MM.1S (cell line): Measurements from ENCODE around the gene LRRD1.

ENCODE experiments used
- DNase-seq: peaks from one replicate; pipeline ENCODE4 v3.0.0-alpha.2; 2015
- H2AFZ ChIP-seq: fragments of 300-600 bp; sonication (generic); 2 replicates; pipeline ENCODE4 v1.6.0; 2016; ENCODE audit warnings: antibody characterized with exemption, low read length
- H3F3A ChIP-seq: fragments of 300-600 bp; sonication (generic); 2 replicates; pipeline ENCODE4 v1.6.1; 2016; ENCODE audit warnings: mild to moderate bottlenecking, antibody characterized with exemption, low read length, moderate library complexity, mixed read lengths; ENCODE audit not compliant: insufficient read depth
- H3K27ac ChIP-seq: fragments of 300-600 bp; sonication (generic); 2 replicates; pipeline ENCODE4 v1.5.1; 2016; ENCODE audit warnings: mild to moderate bottlenecking, low read length
- H3K27me3 ChIP-seq: fragments of 300-600 bp; sonication (generic); replicated peaks from 2 replicates; pipeline ENCODE4 v1.6.0; 2016; ENCODE audit warnings: low read length; ENCODE audit not compliant: insufficient read depth
- H3K36me3 ChIP-seq: fragments of 300-600 bp; sonication (generic); replicated peaks from 2 replicates; pipeline ENCODE4 v1.6.1; 2016; ENCODE audit warnings: mild to moderate bottlenecking, low read length, mixed read lengths; ENCODE audit not compliant: insufficient read depth
- H3K4me1 ChIP-seq: fragments of 300-600 bp; sonication (generic); 2 replicates; pipeline ENCODE4 v1.6.1; 2016; ENCODE audit warnings: low read length, mixed read lengths
- H3K4me2 ChIP-seq: fragments of 300-600 bp; sonication (generic); 2 replicates; pipeline ENCODE4 v1.6.0; 2016; ENCODE audit warnings: low read depth, low read length
- H3K4me3 ChIP-seq: fragments of 300-600 bp; sonication (generic); 2 replicates; pipeline ENCODE4 v1.5.1; 2016; ENCODE audit warnings: low read length, mixed read lengths
- H3K79me2 ChIP-seq: fragments of 300-600 bp; sonication (generic); 2 replicates; pipeline ENCODE4 v1.6.1; 2016; ENCODE audit warnings: mixed run types, low read length, mixed read lengths
- H3K9ac ChIP-seq: fragments of 300-600 bp; sonication (generic); 2 replicates; pipeline ENCODE4 v1.6.1; 2016; ENCODE audit warnings: low read length, mixed read lengths
- H3K9me2 ChIP-seq: fragments of 300-600 bp; sonication (generic); replicated peaks from 2 replicates; pipeline ENCODE4 v1.6.1; 2016; ENCODE audit warnings: mild to moderate bottlenecking, low read length, mixed read lengths; ENCODE audit not compliant: insufficient read depth
- H3K9me3 ChIP-seq: fragments of 300-600 bp; sonication (generic); replicated peaks from 2 replicates; pipeline ENCODE4 v1.6.1; 2016; ENCODE audit warnings: mild to moderate bottlenecking, low read length, mixed read lengths; ENCODE audit not compliant: insufficient read depth
- H4K20me1 ChIP-seq: fragments of 300-600 bp; sonication (generic); 2 replicates; pipeline ENCODE4 v1.6.1; 2016; ENCODE audit warnings: mild to moderate bottlenecking, low read length, moderate library complexity, mixed read lengths; ENCODE audit not compliant: insufficient read depth
- CTCF ChIP-seq: fragments of 300-600 bp; sonication (generic); IDR thresholded peaks from 2 replicates; pipeline ENCODE4 v1.5.1; 2016; ENCODE audit warnings: antibody characterized with exemption, low read length, mixed read lengths
- EZH2 ChIP-seq: fragments of 300-600 bp; sonication (generic); optimal IDR thresholded peaks from 2 replicates; pipeline ENCODE3; 2017; ENCODE audit warnings: low read depth, mild to moderate bottlenecking, antibody characterized with exemption, low read length, mixed read lengths
- EZH2phosphoT487 ChIP-seq: fragments of 300-600 bp; sonication (generic); IDR thresholded peaks from 2 replicates; pipeline ENCODE4 v1.6.1; 2018; ENCODE audit warnings: antibody characterized with exemption, low read length

The LRRD1 gene

GRCh38 chr7:92156990-92157389 lies 22.0 kb downstream of the LRRD1 start:
- H3K27ac ChIP-seq, result no peak overlapping the region
- H3F3A ChIP-seq, result no peaks in the 10 kb centered on the region
- no peak for DNase-seq
- H3K9me3 ChIP-seq, result no peaks in the 10 kb centered on the region
- H3K27me3 ChIP-seq, result no peaks in the 10 kb centered on the region
- H3K4me1 ChIP-seq, result peaks cover 3% of the 10 kb centered on the region
- H3K9me2 ChIP-seq, result no peaks in the 10 kb centered on the region
- no peak overlapping the region for H2AFZ ChIP-seq
- H3K4me2 ChIP-seq, result no peak overlapping the region
- TF ChIP-seq EZH2 (no peak), CTCF (no peak), EZH2phosphoT487 (no peak)
- H3K36me3 ChIP-seq, result no peaks in the 10 kb centered on the region
- H3K79me2 ChIP-seq, result no peaks in the 10 kb centered on the region
- no peak overlapping the region for H3K9ac ChIP-seq
- H3K4me3 ChIP-seq, result no peak overlapping the region
- no peaks in the 10 kb centered on the region for H4K20me1 ChIP-seq

GRCh38 chr7:92155108-92155739 lies 23.7 kb downstream of the LRRD1 start:
- Histone ChIP-seq H3K27ac (no peak overlapping the region), H3K4me3 (no peak overlapping the region), H3K9me3 (no peaks in the 10 kb centered on the region), H3F3A (no peaks in the 10 kb centered on the region), H3K4me1 (peaks cover 3% of the 10 kb centered on the region), H2AFZ (no peak overlapping the region), H3K9ac (no peak overlapping the region), H3K27me3 (no peaks in the 10 kb centered on the region), H3K9me2 (no peaks in the 10 kb centered on the region), H3K79me2 (no peaks in the 10 kb centered on the region), H3K36me3 (no peaks in the 10 kb centered on the region), H4K20me1 (no peaks in the 10 kb centered on the region), H3K4me2 (no peak overlapping the region)
- no peak for DNase-seq
- TF ChIP-seq EZH2, result no peak
- no peak for TF ChIP-seq EZH2phosphoT487
- TF ChIP-seq CTCF, result no peak

GRCh38 chr7:92150450-92151017 lies 28.4 kb downstream of the LRRD1 start:
- H2AFZ ChIP-seq, result no peak overlapping the region
- H3K36me3 ChIP-seq, result no peaks in the 10 kb centered on the region
- no peaks in the 10 kb centered on the region for H3K9me3 ChIP-seq
- no peaks in the 10 kb centered on the region for H3K9me2 ChIP-seq
- no peaks in the 10 kb centered on the region for H3K4me1 ChIP-seq
- H3K4me2 ChIP-seq, result no peak overlapping the region
- no peak overlapping the region for H3K4me3 ChIP-seq
- H3K9ac ChIP-seq, result no peak overlapping the region
- no peaks in the 10 kb centered on the region for H3K27me3 ChIP-seq
- no peaks in the 10 kb centered on the region for H3F3A ChIP-seq
- DNase-seq, result no peak
- H3K27ac ChIP-seq, result no peak overlapping the region
- TF ChIP-seq EZH2phosphoT487 (no peak), CTCF (no peak), EZH2 (no peak)
- H3K79me2 ChIP-seq, result no peaks in the 10 kb centered on the region
- no peaks in the 10 kb centered on the region for H4K20me1 ChIP-seq
